ENCODE data around the gene KRT76. TPM values are rescaled to one million over a fixed set of nuclear protein-coding genes. Genes with fewer than 3 reads are reported as not detected.

KRT76 gene
- not detected in 2 replicates for total RNA-seq

DNA sequence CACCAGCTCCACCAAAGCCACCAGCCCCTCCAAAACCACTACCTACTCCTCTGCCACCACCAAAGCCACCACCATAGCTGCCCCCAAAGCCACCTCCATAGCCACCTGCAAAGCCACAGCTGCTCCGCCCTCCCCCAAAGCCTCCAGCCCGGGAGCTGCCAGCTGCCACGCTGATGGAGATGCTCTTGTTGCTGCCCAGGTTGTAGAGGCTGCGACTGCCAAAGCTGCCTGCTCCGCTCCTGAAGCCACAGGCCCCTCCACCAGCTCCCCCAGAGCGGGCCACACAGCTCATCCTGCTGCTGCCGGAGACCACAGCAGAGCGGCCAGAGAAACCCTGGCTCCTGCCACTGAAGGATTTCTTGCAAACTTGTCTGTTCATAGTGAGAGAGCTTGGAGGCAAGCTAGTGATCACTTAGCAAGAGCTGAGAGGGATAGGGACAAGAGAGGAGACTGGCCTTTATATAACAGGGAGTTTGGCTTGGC, at the start of gene KRT76:
KRT76 (minus strand) TSS at position 433 of the 483 bp plus-strand sequence; CDS start at position 379, 54 bp downstream.

GRCh38 chr12:52813885-52814709, 37.0 kb upstream of the KRT76 start, which contains the start of gene KRT4:
Gene KRT4 (minus strand): TSS chr12:52814116. CDS start chr12:52814058, 58 bp downstream.

DNA sequence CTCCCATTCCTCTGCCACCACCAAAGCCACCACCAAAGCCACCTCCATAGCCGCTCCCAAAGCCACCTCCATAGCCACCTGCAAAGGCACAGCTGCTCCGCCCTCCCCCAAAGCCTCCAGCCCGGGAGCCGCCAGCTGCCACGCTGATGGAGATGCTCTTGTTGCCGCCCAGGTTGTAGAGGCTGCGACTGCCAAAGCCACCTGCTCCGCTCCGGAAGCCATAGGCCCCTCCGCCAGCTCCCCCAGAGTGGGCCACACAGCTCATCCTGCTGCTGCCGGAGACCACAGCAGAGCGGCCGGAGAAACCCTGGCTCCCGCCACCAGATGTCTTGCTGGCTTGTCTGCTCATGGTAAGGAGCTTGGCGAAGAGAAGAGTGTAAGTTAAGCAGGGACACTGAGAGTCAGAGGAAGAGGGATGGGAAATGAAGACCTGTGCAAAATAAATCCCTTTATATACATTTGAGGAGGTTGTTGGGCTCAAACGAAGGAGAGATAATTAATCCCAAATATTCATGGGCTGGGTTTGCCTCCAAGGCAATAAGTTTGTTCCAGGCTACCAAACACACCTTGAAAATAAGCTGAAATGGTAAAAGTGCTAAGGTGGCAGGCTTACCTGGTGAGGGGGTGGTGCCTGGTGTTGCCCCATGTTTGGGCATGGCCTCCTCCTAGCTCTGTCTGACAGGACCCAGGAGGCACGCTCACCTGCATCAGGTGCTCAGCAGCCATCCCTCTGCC, 18.7 kb upstream of the KRT76 start, which contains the start of gene KRT3:
KRT3 (minus strand) TSS at position 424 of the 735 bp plus-strand sequence; CDS start at position 349, 75 bp downstream.

Other genes with a start within 250 kb of the KRT76 start
- gene KRT71, start 224.2 kb downstream of the KRT76 start, total RNA-seq: not detected in 2 replicates
- gene KRT74, start 203.5 kb downstream of the KRT76 start, total RNA-seq: not detected in 2 replicates
- gene KRT72, start 175.9 kb downstream of the KRT76 start, total RNA-seq: not detected in 2 replicates
- gene KRT73, start 158.8 kb downstream of the KRT76 start, total RNA-seq: not detected in 2 replicates
- gene KRT2, start 125.1 kb downstream of the KRT76 start, total RNA-seq: not detected in 2 replicates
- not detected in 2 replicates for gene KRT1, start 96.9 kb downstream of the KRT76 start, total RNA-seq
- gene KRT77, start 73.8 kb downstream of the KRT76 start, total RNA-seq: not detected in 2 replicates
- not detected in 2 replicates for gene KRT3, start 18.8 kb upstream of the KRT76 start, total RNA-seq
- not detected in 2 replicates for gene KRT4, start 36.8 kb upstream of the KRT76 start, total RNA-seq
- gene KRT79, start 57.0 kb upstream of the KRT76 start, total RNA-seq: 0.16 TPM in 1 of 2 replicates, not detected in the other
- gene KRT78, start 71.6 kb upstream of the KRT76 start, total RNA-seq: not detected in 2 replicates
- gene KRT8, start 127.7 kb upstream of the KRT76 start, total RNA-seq: 785 and 1,054 TPM in 2 replicates
- gene KRT18, start 171.8 kb upstream of the KRT76 start, total RNA-seq: 833 and 942 TPM in 2 replicates
- gene EIF4B, start 229.1 kb upstream of the KRT76 start, total RNA-seq: 286 and 397 TPM in 2 replicates

Measured in mesangial cell (primary cell).